Bone marrow (tissue), 2 donors: ENCODE measurements around the gene RAB11FIP4.
A peak's percentile ranks its signal among the peaks of the same experiment; 100 is the strongest.

Source experiments
- DNase-seq, 2 donors: peaks; one replicate each; lab custom pipeline; 2025; lab: John Stamatoyannopoulos, UW

RAB11FIP4 gene

GRCh38 chr17:31484821-31485220 is 93.3 kb downstream of the RAB11FIP4 start:
- DNase-seq, result no peak

- no peak for DNase-seq
Observed at GRCh38 chr17:31486351-31487062, 95.0 kb downstream of the RAB11FIP4 start.

GRCh38 chr17:31487063-31487647 is 95.7 kb downstream of the RAB11FIP4 start:
- DNase-seq, result no peak

- peak in 1 of 2 donors; percentile 56 for DNase-seq
Observed at GRCh38 chr17:31487648-31488263, 96.3 kb downstream of the RAB11FIP4 start.

GRCh38 chr17:31488264-31488981 is 96.9 kb downstream of the RAB11FIP4 start:
- DNase-seq, result no peak

- DNase-seq, result no peak
Observed at GRCh38 chr17:31488982-31489294, 97.5 kb downstream of the RAB11FIP4 start.

GRCh38 chr17:31489295-31490018 is 98.0 kb downstream of the RAB11FIP4 start:
- no peak for DNase-seq

GRCh38 chr17:31490019-31490650 is 98.7 kb downstream of the RAB11FIP4 start:
- no peak for DNase-seq

GRCh38 chr17:31490671-31491375 is 99.3 kb downstream of the RAB11FIP4 start:
- DNase-seq, result no peak

GRCh38 chr17:31491376-31492131 is 100.1 kb downstream of the RAB11FIP4 start:
- DNase-seq, result peak in 1 of 2 donors; percentile 75

GRCh38 chr17:31492206-31492605 is 100.7 kb downstream of the RAB11FIP4 start:
- no peak for DNase-seq

GRCh38 chr17:31492880-31493655 is 101.6 kb downstream of the RAB11FIP4 start:
- peak; percentile 44 to 95 for DNase-seq

GRCh38 chr17:31493656-31494155 is 102.2 kb downstream of the RAB11FIP4 start:
- no peak for DNase-seq

GRCh38 chr17:31494259-31495021 is 103.0 kb downstream of the RAB11FIP4 start:
- peak in 1 of 2 donors; percentile 89 for DNase-seq

- DNase-seq, result no peak
Observed at GRCh38 chr17:31495022-31495885, 103.8 kb downstream of the RAB11FIP4 start.

- DNase-seq, result no peak
Observed at GRCh38 chr17:31496097-31496496, 104.6 kb downstream of the RAB11FIP4 start.

- no peak for DNase-seq
Observed at GRCh38 chr17:31496601-31497000, 105.1 kb downstream of the RAB11FIP4 start.
